ENCODE measurements around the gene PLCH2. TPM values are rescaled to one million over a fixed set of nuclear protein-coding genes. Genes with fewer than 3 reads are reported as not detected.

PLCH2 gene
- total and polyA plus RNA-seq, 9 of the 15 experiments (the other 6 are each of a cell fraction or from before 2014, with no cell fraction given) = 0.16 TPM; not detected in 8

DNA sequence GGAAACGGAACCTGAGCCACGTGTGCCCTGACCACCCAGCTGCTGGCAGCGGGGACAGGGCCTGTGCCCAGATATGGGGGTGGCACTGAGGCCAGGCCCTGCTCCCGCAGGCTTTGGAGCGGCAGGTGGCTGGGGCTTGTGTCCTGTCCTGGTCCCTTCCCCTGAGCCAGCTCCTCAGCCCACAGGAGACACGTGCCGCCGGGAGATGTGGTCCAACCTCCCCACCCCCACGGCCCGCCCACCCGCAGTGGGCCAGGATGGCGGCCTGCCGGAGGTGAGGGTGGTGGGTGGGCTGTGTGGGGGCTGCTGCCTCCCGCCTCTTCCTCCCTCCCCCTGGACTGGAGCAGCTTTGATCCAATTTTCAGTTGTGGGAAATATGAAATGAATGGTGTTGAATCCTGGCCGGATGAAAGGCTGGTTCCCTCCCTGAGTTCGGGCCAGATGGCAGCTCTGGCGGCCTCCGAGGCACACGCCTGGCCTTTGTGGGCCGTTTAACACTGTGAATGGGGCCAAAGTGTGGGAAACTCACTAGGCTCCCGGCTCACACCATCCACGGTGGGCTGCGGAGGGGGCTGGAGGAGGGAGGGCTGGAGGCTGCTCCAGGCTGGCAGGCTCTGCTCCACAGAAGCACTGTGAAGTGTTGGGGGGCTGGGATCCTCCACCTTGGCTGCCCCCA lies 56.5 kb downstream of the PLCH2 start:
- DNase-seq (ENCODE audit: extremely low read depth in 1 of 4, low spot score in 3 of 4) = no peak
- H3K27me3 ChIP-seq (ENCODE audit: control insufficient read depth in 2 of 2, insufficient read depth in 2 of 2, low read length in 2 of 2) = peaks cover 46 to 73% of the 10 kb centered on the region in 2 experiments; a peak in 4 of 5 replicates
- ATAC-seq = no peak
- H3K9ac ChIP-seq (ENCODE audit: insufficient read depth in 1 of 2, low read depth in 2 of 2, low read length in 2 of 2) = peak overlapping the region in 1 of 2 experiments; percentile 48; a peak in 1 of 4 replicates
- no peak overlapping the region for H3K4me3 ChIP-seq
- 19% methylated on average over 14 of the region's 23 CpGs for WGBS (ENCODE audit: insufficient coverage, low coverage, missing lambda C conversion rate)
- no peak overlapping the region for H2AFZ ChIP-seq (ENCODE audit: low read depth, low read length)
- H3K9me1 ChIP-seq (ENCODE audit: control insufficient read depth, insufficient read depth, low read length) = no peaks in the 10 kb centered on the region
- in situ Hi-C loops (cut with MboI) (loop anchor here (25.0 kb wide), 1 partner anchor 345 kb away; the partner anchor contains the start of gene FAAP20), intact Hi-C loops (cut with micrococcal nuclease) (no loop called here)
- FAIRE-seq = no peak
- peaks cover 6% of the 10 kb centered on the region; the same call in 1 of the 2 replicates for H4K20me1 ChIP-seq (replicated peaks; ENCODE audit: control insufficient read depth, insufficient read depth, low read length)
- ChIA-PET POLR2A (interaction anchor here (1.1 to 1.5 kb wide), 3 partner anchors 9 to 15 kb away, joined by 3 to 4 read pairs (median 4); no protein-coding TSS in a partner anchor), CTCF (ENCODE audit: low intra/inter-chr PET ratio) (no interaction called here)
- H3K27ac ChIP-seq (ENCODE audit: extremely low read depth, low read depth, low read length) = no peak overlapping the region
- H3K9me3 ChIP-seq (replicated peaks; ENCODE audit: control insufficient read depth, insufficient read depth, low read depth, low read length) = no peaks in the 10 kb centered on the region
- no peak overlapping the region for H3K4me2 ChIP-seq (ENCODE audit: insufficient read depth, low read length)
- peaks cover 0 to 80% of the 10 kb centered on the region in 2 experiments; a peak in 3 of 5 replicates for H3K4me1 ChIP-seq (replicated peaks in 1 of 2; ENCODE audit: control insufficient read depth in 2 of 2, insufficient read depth in 2 of 2, low read length in 2 of 2)
- no peaks in the 10 kb centered on the region for H3K36me3 ChIP-seq (ENCODE audit: control insufficient read depth, insufficient read depth, low read length)
- BruUV-seq (replicated peaks) = no TSS peak
- no peaks in the 10 kb centered on the region for H3K79me2 ChIP-seq (ENCODE audit: control insufficient read depth, insufficient read depth, low read length)
- TF ChIP-seq, protein P1, sequence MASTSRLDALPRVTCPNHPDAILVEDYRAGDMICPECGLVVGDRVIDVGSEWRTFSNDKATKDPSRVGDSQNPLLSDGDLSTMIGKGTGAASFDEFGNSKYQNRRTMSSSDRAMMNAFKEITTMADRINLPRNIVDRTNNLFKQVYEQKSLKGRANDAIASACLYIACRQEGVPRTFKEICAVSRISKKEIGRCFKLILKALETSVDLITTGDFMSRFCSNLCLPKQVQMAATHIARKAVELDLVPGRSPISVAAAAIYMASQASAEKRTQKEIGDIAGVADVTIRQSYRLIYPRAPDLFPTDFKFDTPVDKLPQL (IDR thresholded peaks at IDR 0.05; ENCODE audit: extremely low read depth, insufficient read length) = no peak
- TF ChIP-seq PHF8 (IDR thresholded peaks at IDR 0.05; ENCODE audit: borderline replicate concordance, low read length) (no peak), CBX1 (IDR thresholded peaks at IDR 0.05; ENCODE audit: low read depth) (no peak), HNRNPL (IDR thresholded peaks at IDR 0.05; ENCODE audit: low read depth, low read length) (no peak), HNRNPH1 (optimal IDR thresholded peaks at IDR 0.05; ENCODE audit: low read depth, low read length) (no peak), ADNP (tag; IDR thresholded peaks at IDR 0.05) (no peak), FOXJ2 (tag; IDR thresholded peaks at IDR 0.05) (no peak), KHSRP (IDR thresholded peaks at IDR 0.05) (no peak), NR2C2 (CRISPR knock-in tag; IDR thresholded peaks at IDR 0.05) (no peak), NR2C2 (tag; IDR thresholded peaks at IDR 0.05) (no peak), RFX5 (IDR thresholded peaks at IDR 0.05; ENCODE audit: low read depth, low read length) (no peak), SMAD1 (IDR thresholded peaks at IDR 0.05; ENCODE audit: low read depth, low read length, partially characterized antibody) (no peak), RBFOX2 (IDR thresholded peaks at IDR 0.05; ENCODE audit: low read depth, low read length) (no peak), ZNF589 (CRISPR knock-in tag; IDR thresholded peaks at IDR 0.05; ENCODE audit: low read depth) (no peak), SMARCC2 (IDR thresholded peaks at IDR 0.05; ENCODE audit: low read depth) (no peak)
- TF ChIP-seq, protein P2, sequence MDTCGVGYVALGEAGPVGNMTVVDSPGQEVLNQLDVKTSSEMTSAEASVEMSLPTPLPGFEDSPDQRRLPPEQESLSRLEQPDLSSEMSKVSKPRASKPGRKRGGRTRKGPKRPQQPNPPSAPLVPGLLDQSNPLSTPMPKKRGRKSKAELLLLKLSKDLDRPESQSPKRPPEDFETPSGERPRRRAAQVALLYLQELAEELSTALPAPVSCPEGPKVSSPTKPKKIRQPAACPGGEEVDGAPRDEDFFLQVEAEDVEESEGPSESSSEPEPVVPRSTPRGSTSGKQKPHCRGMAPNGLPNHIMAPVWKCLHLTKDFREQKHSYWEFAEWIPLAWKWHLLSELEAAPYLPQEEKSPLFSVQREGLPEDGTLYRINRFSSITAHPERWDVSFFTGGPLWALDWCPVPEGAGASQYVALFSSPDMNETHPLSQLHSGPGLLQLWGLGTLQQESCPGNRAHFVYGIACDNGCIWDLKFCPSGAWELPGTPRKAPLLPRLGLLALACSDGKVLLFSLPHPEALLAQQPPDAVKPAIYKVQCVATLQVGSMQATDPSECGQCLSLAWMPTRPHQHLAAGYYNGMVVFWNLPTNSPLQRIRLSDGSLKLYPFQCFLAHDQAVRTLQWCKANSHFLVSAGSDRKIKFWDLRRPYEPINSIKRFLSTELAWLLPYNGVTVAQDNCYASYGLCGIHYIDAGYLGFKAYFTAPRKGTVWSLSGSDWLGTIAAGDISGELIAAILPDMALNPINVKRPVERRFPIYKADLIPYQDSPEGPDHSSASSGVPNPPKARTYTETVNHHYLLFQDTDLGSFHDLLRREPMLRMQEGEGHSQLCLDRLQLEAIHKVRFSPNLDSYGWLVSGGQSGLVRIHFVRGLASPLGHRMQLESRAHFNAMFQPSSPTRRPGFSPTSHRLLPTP (IDR thresholded peaks at IDR 0.05; ENCODE audit: borderline replicate concordance, extremely low read depth, insufficient read length) = no peak
